SK-N-DZ (cell line): ENCODE results near the gene MLXIP. TPM values are rescaled to one million over a fixed set of nuclear protein-coding genes. Genes with fewer than 3 reads are reported as not detected.
A peak's percentile ranks its signal among the peaks of the same experiment; 100 is the strongest.
"Not testable (repeated sequence)": the region's sequence is repeated elsewhere in the genome, so short reads cannot be mapped to it uniquely, and the experiment has no call there.

Experiments
- DNase-seq: peaks from one replicate; pipeline ENCODE4 v3.0.0-alpha.2; 2015; ENCODE audit warnings: low spot score
- polyA plus RNA-seq, 2 experiments: library from polyadenylated mRNA; depleted of rRNA; stranded (reverse); fragments of >200 nt; gene quantifications; 2 replicates each; pipeline ENCODE4 v1.2.3, GENCODE V29; 2014

Gene MLXIP
- 15.9 and 17.4 TPM in 2 replicates for polyA plus RNA-seq (2014; cell fraction: cytosol; rRNA removed)
- polyA plus RNA-seq (2014; cell fraction: nucleus; rRNA removed): 19.5 and 42.0 TPM in 2 replicates

DNA sequence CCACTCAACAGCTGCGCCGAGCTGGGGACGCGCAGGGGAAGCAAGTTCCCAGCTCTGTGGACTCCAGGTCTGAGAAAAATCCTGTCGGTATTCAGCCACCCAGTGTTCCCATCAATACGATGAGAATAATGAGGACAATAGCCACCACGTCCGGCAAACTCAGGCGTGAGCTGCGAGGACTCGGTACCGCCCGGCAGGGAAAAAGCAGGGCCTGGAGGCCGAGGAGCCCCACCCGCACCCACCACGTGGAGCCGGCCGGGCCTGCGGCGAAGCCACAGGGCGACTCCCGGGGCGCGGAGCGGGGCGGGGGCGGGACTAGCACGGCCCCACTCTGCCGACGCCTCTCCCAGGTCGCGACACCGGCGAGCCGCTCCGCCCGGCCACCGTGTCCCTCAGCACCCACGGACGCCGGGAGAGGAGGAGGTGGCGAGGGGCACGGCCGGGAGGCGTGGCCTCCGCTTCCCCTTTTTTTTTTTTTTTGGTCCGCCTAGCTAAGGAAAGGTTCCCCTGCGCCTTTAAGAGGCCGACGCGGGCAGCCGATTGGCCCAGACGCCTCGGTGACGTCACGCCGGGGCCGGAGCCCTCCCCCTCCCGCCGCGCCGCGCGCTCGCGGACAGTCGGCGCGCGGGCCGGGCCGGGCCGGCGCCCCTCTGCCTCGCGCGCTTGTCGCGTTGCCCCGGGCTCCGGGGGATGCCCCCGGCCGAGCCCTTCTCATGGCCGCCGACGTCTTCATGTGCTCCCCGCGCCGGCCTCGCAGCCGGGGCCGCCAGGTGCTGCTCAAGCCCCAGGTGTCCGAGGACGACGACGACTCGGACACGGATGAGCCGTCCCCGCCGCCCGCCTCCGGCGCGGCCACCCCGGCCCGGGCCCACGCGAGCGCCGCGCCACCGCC lies at the start of gene MLXIP:
Gene MLXIP, plus strand, starts transcription at position 616 of the 892 bp plus-strand sequence. Its CDS starts 98 bp downstream, at position 714.
- peak; percentile 96 for DNase-seq

GRCh38 chr12:122028905-122029560 lies 49.5 kb upstream of the MLXIP start:
- DNase-seq: no peak

- DNase-seq: no peak
Measured at GRCh38 chr12:122029620-122030423, 48.7 kb upstream of the MLXIP start.

DNA sequence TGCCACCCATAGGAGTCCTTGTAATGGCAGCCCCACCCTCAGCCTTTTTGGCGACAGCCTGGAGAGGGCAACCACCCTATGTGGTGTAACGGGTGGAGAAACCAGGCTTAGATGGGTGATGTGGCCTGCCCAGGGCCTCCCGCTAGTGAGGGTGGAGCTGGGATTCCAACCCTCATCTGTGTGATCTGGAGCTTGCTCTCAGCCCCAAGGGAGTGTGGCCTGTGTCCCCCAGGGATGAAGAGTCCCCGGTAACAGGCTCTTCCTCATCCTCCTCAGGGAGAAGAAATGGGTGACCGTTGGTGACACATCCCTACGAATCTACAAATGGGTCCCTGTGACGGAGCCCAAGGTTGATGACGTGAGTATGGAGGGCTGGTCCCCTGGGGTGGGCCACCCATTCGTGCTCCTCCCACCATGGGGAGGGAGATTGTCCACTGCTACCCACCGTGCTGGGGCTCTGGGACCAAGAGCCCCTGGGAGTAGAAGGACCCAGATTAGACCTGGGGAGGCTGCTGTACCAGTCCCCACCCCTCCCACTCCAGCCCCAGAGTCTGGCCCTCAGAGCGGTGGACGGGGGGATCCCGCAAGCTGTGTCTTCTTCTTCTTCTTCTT lies 48.0 kb upstream of the MLXIP start:
- no peak for DNase-seq

DNA sequence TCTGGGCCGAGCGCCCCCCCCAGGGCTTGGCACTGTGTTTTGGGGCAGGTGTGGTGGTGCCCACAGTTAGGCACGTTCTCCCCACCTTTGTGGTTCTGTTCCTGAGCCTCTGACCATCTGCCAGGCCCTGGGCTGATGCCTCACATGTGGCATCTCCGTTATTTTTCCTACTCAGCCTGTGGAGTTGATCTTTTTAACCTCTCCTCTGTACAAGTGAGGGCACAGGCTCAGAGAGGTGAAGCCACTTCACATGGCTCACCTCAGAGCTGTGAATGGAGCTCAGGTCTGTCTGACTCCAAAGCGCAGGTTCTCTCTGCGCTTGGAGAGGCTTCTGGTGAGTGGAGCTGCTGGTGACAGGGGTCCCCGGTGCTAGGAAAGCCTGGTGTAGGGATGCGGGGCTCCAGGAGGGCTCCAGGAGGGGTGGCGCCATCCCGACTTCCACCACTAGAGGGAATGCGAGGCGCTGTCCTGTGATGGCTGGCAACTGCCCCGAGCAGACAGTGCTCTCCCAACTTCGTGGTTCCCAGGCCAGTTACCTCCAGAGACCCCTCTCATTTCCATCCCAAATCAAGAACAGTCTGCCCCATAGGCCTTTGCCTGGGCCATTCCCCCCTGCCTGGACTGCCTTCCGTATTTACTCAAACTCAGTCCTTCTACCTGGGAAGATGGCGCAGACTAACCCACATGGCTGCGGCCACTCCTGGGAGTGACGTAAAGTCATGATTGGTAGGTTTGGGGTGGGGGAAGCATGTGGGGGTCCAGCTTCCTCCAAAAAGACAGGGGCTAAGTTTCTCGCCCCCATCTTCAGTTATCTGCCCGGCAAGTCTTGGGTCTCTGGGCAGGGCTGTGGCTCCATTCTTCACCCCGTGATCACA lies 47.0 kb upstream of the MLXIP start:
- peak; percentile 54 for DNase-seq

GRCh38 chr12:122032580-122032979 lies 46.0 kb upstream of the MLXIP start:
- DNase-seq: no peak

DNA sequence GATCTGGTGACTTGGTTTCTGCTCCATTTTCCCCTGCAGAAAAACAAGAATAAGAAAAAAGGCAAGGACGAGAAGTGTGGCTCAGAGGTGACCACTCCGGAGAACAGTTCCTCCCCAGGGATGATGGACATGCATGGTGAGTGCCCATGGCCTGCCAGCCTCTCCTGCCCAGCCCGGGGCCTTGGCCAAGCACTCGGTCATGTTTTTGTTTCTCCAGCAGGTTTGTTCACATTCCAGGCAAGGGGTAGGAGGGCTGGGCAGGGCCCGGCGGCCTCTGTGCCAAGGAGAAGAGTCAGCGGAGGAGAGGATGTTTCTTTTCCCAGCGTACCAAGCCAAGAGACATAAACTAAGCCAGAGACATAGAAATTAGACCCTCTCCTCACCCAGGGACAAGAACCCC lies 43.3 kb upstream of the MLXIP start:
- DNase-seq: no peak

DNA sequence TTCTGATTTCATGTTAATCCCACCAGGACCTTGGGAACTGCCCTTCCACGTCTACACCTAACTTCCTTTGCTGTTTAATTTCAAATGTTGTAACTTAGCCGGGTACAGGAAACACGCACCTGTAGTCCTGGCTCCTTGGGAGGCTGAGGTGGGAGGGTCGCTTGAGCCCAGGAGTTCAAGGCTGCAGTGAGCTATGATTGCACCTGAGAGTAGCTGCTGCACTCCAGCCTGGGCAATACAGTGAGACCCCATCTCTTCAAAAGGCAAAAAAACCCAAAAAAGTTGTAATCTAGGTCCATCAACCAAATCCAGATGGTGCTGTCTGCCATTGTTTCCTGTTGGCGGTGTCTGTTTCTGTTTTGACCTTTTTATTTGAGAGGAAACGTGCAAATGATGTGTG lies 42.4 kb upstream of the MLXIP start:
- DNase-seq: no peak

DNA sequence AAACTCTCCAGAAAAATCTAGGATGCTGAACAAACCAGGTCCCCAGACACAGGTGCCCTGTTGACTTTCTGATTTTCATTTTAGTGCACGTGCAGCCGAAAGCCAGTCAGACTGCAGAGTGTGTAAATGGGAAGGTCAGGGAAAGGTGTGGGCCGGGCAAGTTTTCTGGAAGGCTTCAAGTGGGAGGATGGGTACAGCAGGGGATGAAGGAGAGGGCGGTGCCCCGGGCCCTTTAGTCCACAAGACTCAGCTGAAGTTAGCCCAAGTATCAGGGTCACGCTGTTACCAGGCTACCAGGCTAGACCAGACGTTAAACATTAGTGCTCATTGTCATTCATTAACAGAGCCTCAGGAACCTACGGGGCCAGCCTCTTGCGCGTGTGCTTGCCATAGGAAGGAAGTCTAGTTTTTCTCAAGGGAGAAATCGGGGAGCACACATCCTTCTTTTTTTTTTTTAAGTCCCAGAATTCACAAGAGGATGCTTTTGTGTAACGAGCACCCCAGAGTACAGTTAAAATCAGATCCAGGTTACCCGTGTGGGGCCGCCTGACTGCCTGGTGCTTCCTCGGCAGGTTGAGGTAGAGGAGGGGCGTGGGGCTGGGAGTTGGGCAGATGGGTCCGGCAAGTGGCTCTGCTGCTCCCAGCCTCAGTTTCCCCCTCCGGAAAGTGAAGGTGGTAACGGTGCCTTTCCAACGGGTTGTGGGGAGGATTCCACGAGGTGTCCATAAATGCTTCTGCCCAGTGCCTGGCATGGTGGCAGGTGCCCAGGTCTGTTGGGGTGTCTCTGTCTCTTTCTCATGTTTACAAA lies 37.8 kb upstream of the MLXIP start:
- DNase-seq: no peak

GRCh38 chr12:122041458-122041857 lies 37.1 kb upstream of the MLXIP start:
- DNase-seq: not testable (repeated sequence)

DNA sequence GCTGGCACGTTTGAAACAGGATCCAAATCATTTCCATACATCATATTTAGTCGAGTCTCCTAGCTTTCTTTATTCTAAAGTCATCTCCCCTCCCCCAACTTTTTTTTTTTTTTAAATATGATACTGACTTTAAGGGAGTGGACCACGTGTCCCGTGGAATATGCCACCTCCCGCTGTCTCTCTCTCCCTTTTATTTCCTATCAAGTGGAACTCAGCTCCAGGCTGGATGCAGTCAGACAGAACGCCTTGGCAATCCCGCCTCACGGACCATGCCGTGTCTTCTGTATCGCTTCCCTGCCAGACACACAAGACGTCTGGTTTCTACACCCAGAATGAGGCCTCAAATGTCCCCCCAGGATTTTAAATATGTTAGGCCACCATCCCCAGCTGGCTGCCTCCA lies 35.6 kb upstream of the MLXIP start:
- DNase-seq: no peak

- DNase-seq: no peak
Measured at GRCh38 chr12:122043476-122043875, 35.1 kb upstream of the MLXIP start.

DNA sequence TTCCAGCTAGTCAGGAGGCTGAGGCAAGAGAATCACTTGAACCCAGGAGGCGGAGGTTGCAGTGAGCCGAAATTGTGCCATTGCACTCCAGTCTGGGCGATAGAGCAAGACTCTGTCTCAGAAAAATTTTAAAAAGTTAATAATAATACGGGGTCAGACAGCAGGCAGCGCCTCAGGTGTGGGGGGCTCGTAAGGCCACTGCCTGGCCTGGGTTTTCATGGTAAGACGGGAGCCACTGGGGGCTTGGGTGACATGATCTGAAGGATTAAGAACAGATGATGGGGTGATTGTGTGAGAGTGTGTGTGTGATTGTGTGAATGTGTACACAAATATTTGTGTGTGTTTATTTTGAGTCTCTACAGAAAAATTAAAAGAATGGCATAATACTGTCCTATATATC lies 33.3 kb upstream of the MLXIP start:
- DNase-seq: no peak

DNA sequence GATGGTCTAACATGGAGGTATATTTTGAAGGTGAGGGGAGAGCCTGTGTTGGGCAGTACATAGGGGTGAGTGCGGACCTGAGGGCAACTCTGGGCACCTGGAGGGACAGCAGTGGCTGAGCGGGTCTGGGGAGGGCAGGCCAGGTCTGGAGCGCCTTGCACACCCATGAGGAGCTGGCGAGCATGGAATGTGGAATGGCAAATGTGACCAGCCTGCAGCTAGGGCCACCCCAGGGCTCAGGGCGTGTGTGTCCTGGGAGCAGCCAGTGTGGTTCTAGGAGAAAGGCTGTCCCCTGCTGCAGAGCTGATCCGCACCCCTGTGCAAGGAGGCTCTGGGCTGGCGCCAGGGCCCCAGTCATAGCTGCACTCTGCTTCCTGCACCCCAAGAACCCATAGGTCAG lies 32.4 kb upstream of the MLXIP start:
- DNase-seq: no peak

DNA sequence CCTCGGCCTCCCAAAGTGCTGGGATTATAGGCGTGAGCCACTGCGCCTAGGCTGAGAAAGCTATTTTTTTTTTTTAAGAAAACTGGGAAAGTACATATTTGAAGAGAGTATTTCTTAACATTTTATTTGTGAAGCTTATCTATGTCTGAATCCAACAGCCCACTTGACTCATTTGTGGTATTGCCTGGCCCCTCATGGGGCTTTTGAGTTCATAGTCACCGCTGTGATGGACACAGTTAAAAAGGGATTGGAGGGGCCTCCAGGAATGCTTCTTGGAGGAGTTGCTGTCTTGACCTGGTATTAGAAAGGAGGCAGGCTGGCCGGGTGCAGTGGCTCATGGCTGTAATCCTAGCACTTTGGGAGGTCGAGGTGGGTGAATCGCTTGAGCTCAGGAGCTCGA lies 30.4 kb upstream of the MLXIP start:
- no peak for DNase-seq

DNA sequence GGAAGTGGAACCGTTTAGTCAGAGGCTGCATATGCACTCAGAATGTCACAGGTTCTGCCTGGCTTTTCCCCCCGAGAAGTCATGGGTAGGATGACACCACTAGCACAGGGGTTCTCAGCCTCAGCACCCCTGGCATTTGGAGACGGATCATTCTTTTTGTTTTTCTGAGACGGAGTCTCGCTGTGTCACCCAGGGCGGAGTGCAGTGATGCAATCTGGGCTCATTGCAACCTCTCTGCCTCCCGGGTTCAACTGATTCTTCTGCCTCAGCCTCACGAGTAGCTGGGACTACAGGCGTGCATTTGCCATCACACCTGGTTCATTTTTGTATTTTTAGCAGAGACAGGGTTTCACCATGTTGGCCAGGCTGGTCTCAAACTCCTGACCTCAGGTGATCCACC lies 28.7 kb upstream of the MLXIP start:
- DNase-seq: no peak

- DNase-seq: no peak
Measured at GRCh38 chr12:122050706-122051105, 27.9 kb upstream of the MLXIP start.

DNA sequence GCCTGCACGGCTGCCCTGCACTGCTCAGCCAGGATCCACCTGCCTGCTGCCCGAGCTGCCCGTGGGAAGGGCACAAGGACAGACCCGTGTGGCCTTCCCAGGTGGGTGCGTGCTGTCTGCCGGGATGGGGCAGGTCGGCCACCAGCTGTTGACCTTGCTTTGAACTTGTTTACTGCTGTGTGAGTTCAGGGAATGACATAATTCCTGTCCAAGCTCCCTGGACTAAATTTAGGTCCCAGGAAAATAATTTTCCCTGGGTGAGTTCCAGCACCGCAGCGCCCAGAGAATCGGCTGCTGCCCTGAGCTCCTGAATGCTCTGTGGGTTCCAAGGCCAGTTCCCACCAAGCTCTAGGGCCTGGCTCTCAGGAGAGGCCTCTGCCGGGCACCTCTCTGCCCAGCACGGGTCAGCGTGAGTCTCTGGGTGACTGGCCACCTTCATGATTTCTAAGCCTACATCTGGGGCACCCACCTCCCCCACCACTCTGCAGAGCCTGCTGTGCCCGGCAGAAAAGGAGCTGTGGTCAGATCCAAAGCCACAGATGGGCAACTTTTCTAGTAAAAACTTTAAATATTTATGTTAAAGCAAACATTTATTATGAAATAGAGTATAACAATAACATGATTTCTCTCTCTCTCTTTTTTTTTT lies 27.2 kb upstream of the MLXIP start:
- no peak for DNase-seq

- no peak for DNase-seq
Measured at GRCh38 chr12:122052285-122052684, 26.3 kb upstream of the MLXIP start.
